HCT116 (cell line): ENCODE measurements around the gene DDTL. TPM values are rescaled to one million over a fixed set of nuclear protein-coding genes. Genes with fewer than 3 reads are reported as not detected.
A peak's percentile ranks its signal among the peaks of the same experiment; 100 is the strongest.
"Not testable (repeated sequence)": the region's sequence is repeated elsewhere in the genome, so short reads cannot be mapped to it uniquely, and the experiment has no call there.

Experiments used
- ATAC-seq: fragments of 200-7000 bp; cut with Tn5 transposase; 2 replicates; pipeline ENCODE4 v1.9.1; 2020; ENCODE audit warnings: mild to moderate bottlenecking, moderate library complexity
- BruUV-seq: library from RNA; stranded (reverse); fragments of 400-500 nt; replicated peaks from 2 replicates; lab custom pipeline; 2021; lab: Mats Ljungman, UMichigan
- CTCF ChIA-PET: fragments of 300-600 bp; sonication (Branson Sonifier 250); formaldehyde crosslinking; loops from one replicate; lab custom pipeline; 2021; ENCODE audit warnings: antibody characterized with exemption; lab: Charles Lee
- POLR2A ChIA-PET: fragments of 300-600, 350-600 bp; sonication (Branson Sonifier 250); formaldehyde crosslinking; loops from one replicate; lab custom pipeline; 2021; ENCODE audit warnings: antibody characterized with exemption; lab: Charles Lee
- RAD21 ChIA-PET, 2 experiments: fragments of 300-600 bp; sonication (Branson Sonifier 250); formaldehyde crosslinking; loops; one replicate each; lab custom pipeline; 2023; ENCODE audit warnings: low total read pairs in 2 of 2; ENCODE audit not compliant: uncharacterized antibody in 2 of 2, unreplicated experiment in 2 of 2, low non-redundant PET in 1 of 2; lab: Charles Lee
- DNase-seq: peaks from one replicate; pipeline ENCODE4 v3.0.0-alpha.2; 2010; ENCODE audit warnings: low read depth, low spot score
- H2AFZ ChIP-seq: fragments of 200-600 bp; shearing (Covaris generic), sonication (generic); 2 replicates; pipeline ENCODE4 v1.6.1; 2017; ENCODE audit warnings: low read depth, mixed run types, mixed read lengths, antibody characterized with exemption, low read length; ENCODE audit not compliant: poor library complexity, severe bottlenecking
- H3K27ac ChIP-seq: 2 replicates; pipeline ENCODE4 v1.5.1; 2012; ENCODE audit warnings: low read depth, low read length
- H3K27me3 ChIP-seq: fragments of 200-600 bp; sonication (generic); 2 replicates; pipeline ENCODE4 v1.6.1; 2016; ENCODE audit warnings: mixed run types, low read length, mixed read lengths; ENCODE audit not compliant: insufficient read depth
- H3K36me3 ChIP-seq, 2 experiments: fragments of 200-500 bp in 1 of 2; fragments of 200-600 bp in 1 of 2; sonication (Bioruptor generic) in 1 of 2; sonication (generic) in 1 of 2; 2 replicates each; pipeline versions ENCODE4 v1.5.1 to v1.6.1; 2014 to 2016; ENCODE audit warnings: low read length in 2 of 2, inconsistent platforms in 1 of 2, mixed read lengths in 1 of 2, mixed run types in 1 of 2; ENCODE audit not compliant: insufficient read depth in 2 of 2, control insufficient read depth in 1 of 2
- H3K4me1 ChIP-seq, 2 experiments: fragments of 200-600 bp in 1 of 2; sonication (generic) in 1 of 2; 2 replicates each; pipeline versions ENCODE4 v1.5.1 to v1.6.1; 2012 to 2017; ENCODE audit warnings: low read length in 2 of 2, inconsistent platforms in 1 of 2, mild to moderate bottlenecking in 1 of 2, mixed read lengths in 1 of 2, mixed run types in 1 of 2, moderate library complexity in 1 of 2; ENCODE audit not compliant: insufficient read depth in 2 of 2, control insufficient read depth in 1 of 2
- H3K4me2 ChIP-seq: fragments of 200-600 bp; sonication (generic); 2 replicates; pipeline ENCODE4 v1.6.1; 2017; ENCODE audit warnings: mixed run types, low read length, mixed read lengths
- H3K4me3 ChIP-seq, 2 experiments: fragments of 200-600 bp in 1 of 2; sonication (generic) in 1 of 2; replicated peaks in 1 of 2; 2 replicates each; pipeline ENCODE4 v1.5.1; 2011 to 2016; ENCODE audit warnings: low read length in 2 of 2, control low read depth in 1 of 2, low read depth in 1 of 2, mild to moderate bottlenecking in 1 of 2, mixed read lengths in 1 of 2, mixed run types in 1 of 2
- H3K79me2 ChIP-seq: fragments of 200-600 bp; sonication (generic); 2 replicates; pipeline ENCODE4 v1.6.1; 2017; ENCODE audit warnings: mild to moderate bottlenecking, mixed run types, low read length, moderate library complexity, mixed read lengths; ENCODE audit not compliant: insufficient read depth
- H3K9ac ChIP-seq: fragments of 200-600 bp; sonication (generic); 2 replicates; pipeline ENCODE4 v1.6.1; 2016; ENCODE audit warnings: low read length, mixed read lengths
- H3K9me2 ChIP-seq: fragments of 200-600 bp; sonication (generic), shearing (Covaris generic); 2 replicates; pipeline ENCODE4 v1.6.1; 2017; ENCODE audit warnings: mixed run types, mild to moderate bottlenecking, moderate library complexity; ENCODE audit not compliant: insufficient read depth
- H3K9me3 ChIP-seq, 2 experiments: fragments of 200-500 bp in 1 of 2; fragments of 200-600 bp in 1 of 2; sonication (Bioruptor generic) in 1 of 2; sonication (generic) in 1 of 2; 2 replicates each; pipeline ENCODE4 v1.6.1; 2014 to 2017; ENCODE audit warnings: low read length in 2 of 2, mixed read lengths in 2 of 2, inconsistent platforms in 1 of 2, low read depth in 1 of 2, mild to moderate bottlenecking in 1 of 2, mixed run types in 1 of 2, moderate library complexity in 1 of 2; ENCODE audit not compliant: control insufficient read depth in 1 of 2, insufficient read depth in 1 of 2
- H4K20me1 ChIP-seq: fragments of 200-600 bp; sonication (generic), shearing (Covaris generic); 2 replicates; pipeline ENCODE4 v1.6.1; 2017; ENCODE audit warnings: mixed run types, mild to moderate bottlenecking, moderate library complexity; ENCODE audit not compliant: insufficient read depth
- CBX3 ChIP-seq: IDR thresholded peaks from 2 replicates; pipeline ENCODE4 v1.6.1; 2012; ENCODE audit warnings: low read depth
- CTCF ChIP-seq, 3 experiments: fragments of 200-600 bp in 1 of 3; sonication (generic) in 1 of 3; IDR thresholded peaks in 2 of 3; conservative IDR thresholded peaks in 1 of 3; 2 replicates each; pipeline ENCODE4 v1.5.1; 2012 to 2017; ENCODE audit warnings: low read depth in 2 of 3, low read length in 2 of 3, antibody characterized with exemption in 1 of 3, borderline replicate concordance in 1 of 3, control low read depth in 1 of 3, mild to moderate bottlenecking in 1 of 3, mixed read lengths in 1 of 3, mixed run types in 1 of 3, moderate library complexity in 1 of 3; ENCODE audit not compliant: insufficient read depth in 1 of 3
- ELF1 ChIP-seq: IDR thresholded peaks from 2 replicates; pipeline ENCODE4 v1.6.1; 2012; ENCODE audit warnings: low read depth, borderline replicate concordance
- EZH2 ChIP-seq: fragments of 200-600 bp; sonication (generic); IDR thresholded peaks from 2 replicates; pipeline ENCODE4 v1.6.1; 2017; ENCODE audit warnings: antibody characterized with exemption, mixed run types
- EZH2phosphoT487 ChIP-seq: fragments of 200-600 bp; IDR thresholded peaks from 2 replicates; pipeline ENCODE4 v1.6.1; 2018; ENCODE audit warnings: antibody characterized with exemption, borderline replicate concordance
- POLR2A ChIP-seq: IDR thresholded peaks from 2 replicates; pipeline ENCODE4 v1.7.0; 2011; ENCODE audit warnings: borderline replicate concordance; ENCODE audit not compliant: insufficient read depth, insufficient read length; ENCODE audit errors: extremely low read depth
- POLR2AphosphoS5 ChIP-seq: IDR thresholded peaks from 2 replicates; pipeline ENCODE4 v1.6.1; 2011; ENCODE audit warnings: mild to moderate bottlenecking, low read depth, low read length, moderate library complexity
- RAD21 ChIP-seq: IDR thresholded peaks from 2 replicates; pipeline ENCODE4 v1.6.1; 2012; ENCODE audit warnings: low read depth, mild to moderate bottlenecking
- SP1 ChIP-seq: IDR thresholded peaks from 2 replicates; pipeline ENCODE4 v1.6.1; 2012; ENCODE audit warnings: low read depth
- SRF ChIP-seq: IDR thresholded peaks from 2 replicates; pipeline ENCODE4 v1.6.1; 2012; ENCODE audit warnings: low read depth
- TCF7L2 ChIP-seq: IDR thresholded peaks from 2 replicates; pipeline ENCODE4 v1.7.0; 2011; ENCODE audit warnings: borderline replicate concordance, inconsistent platforms; ENCODE audit not compliant: insufficient read depth, insufficient read length; ENCODE audit errors: extremely low read depth
- ZBTB33 ChIP-seq: IDR thresholded peaks from 2 replicates; pipeline ENCODE4 v1.6.1; 2011; ENCODE audit warnings: mild to moderate bottlenecking, low read length, moderate library complexity; ENCODE audit not compliant: insufficient replicate concordance; ENCODE audit errors: extremely low read depth
- ZNF274 ChIP-seq: fragments of 200-500 bp; sonication (Bioruptor generic); IDR thresholded peaks from 2 replicates; pipeline ENCODE4 v1.6.1; 2014; ENCODE audit warnings: mild to moderate bottlenecking, low read depth, low read length, inconsistent platforms
- intact Hi-C: fragments of 100-400 bp; cut with micrococcal nuclease; formaldehyde crosslinking; loops from 2 replicates; pipeline ENCODE4 v1.10.0; 2022
- total RNA-seq: library from RNA; stranded (reverse); gene quantifications from one replicate; pipeline ENCODE4 v1.2.1, GENCODE V29; 2021; ENCODE audit not compliant: unreplicated experiment

Gene DDTL
- total RNA-seq, 1 experiment from 2014 or later: 3.4 TPM

GRCh38 chr22:23939017-23939357 lies 27.7 kb upstream of the DDTL start:
- H3K79me2 ChIP-seq: no peaks in the 10 kb centered on the region
- no peaks in the 10 kb centered on the region for H3K36me3 ChIP-seq
- H3K27me3 ChIP-seq: no peaks in the 10 kb centered on the region
- no peak overlapping the region for H2AFZ ChIP-seq
- H3K9me3 ChIP-seq: no peaks in the 10 kb centered on the region
- no peaks in the 10 kb centered on the region for H3K9me2 ChIP-seq
- BruUV-seq: no TSS peak
- H3K4me2 ChIP-seq: no peak overlapping the region
- intact Hi-C loops: no loop called here
- CTCF ChIA-PET: interaction anchor here (1.3 kb wide), 1 partner anchor 9 kb away, joined by 5 read pairs; no protein-coding TSS in a partner anchor
- POLR2A ChIA-PET: no interaction called here
- RAD21 ChIA-PET: no interaction called here
- H3K9ac ChIP-seq: no peak overlapping the region
- H4K20me1 ChIP-seq: no peaks in the 10 kb centered on the region
- TF ChIP-seq ZBTB33: no peak
- no peak for TF ChIP-seq EZH2phosphoT487
- no peak for TF ChIP-seq EZH2
- TF ChIP-seq POLR2A: no peak
- TF ChIP-seq CBX3: no peak
- TF ChIP-seq ELF1: no peak
- TF ChIP-seq ZNF274: no peak
- no peak for TF ChIP-seq TCF7L2
- TF ChIP-seq SP1: no peak
- no peak for TF ChIP-seq SRF
- TF ChIP-seq RAD21: no peak
- TF ChIP-seq CTCF (IDR thresholded peaks at IDR 0.05 in 2 of 3, conservative IDR thresholded peaks at IDR 0.05 in 1 of 3; ENCODE audit: borderline replicate concordance in 1 of 3, insufficient read depth in 1 of 3, low read depth in 2 of 3, low read length in 2 of 3): no peak
- no peak for TF ChIP-seq POLR2AphosphoS5
- no peak overlapping the region for H3K27ac ChIP-seq
- no peak for ATAC-seq
- H3K4me3 ChIP-seq: no peak overlapping the region
- DNase-seq: no peak
- peaks cover 0 to 2% of the 10 kb centered on the region in 2 experiments; a peak in 1 of 4 replicates for H3K4me1 ChIP-seq

- H3K4me1 ChIP-seq, intact Hi-C loops, H3K4me3 ChIP-seq, H3K4me2 ChIP-seq, BruUV-seq, H3K27ac ChIP-seq, RAD21 ChIA-PET, DNase-seq, H2AFZ ChIP-seq, CTCF ChIA-PET, H3K27me3 ChIP-seq, H3K36me3 ChIP-seq, H3K79me2 ChIP-seq, H3K9me3 ChIP-seq, POLR2A ChIA-PET, H3K9ac ChIP-seq, H4K20me1 ChIP-seq, H3K9me2 ChIP-seq: not testable (repeated sequence)
- ATAC-seq: peak; percentile 88
These were observed 26.5 kb upstream of the DDTL start for GRCh38 chr22:23940166-23940565.
